Measurements from ENCODE around the gene SLC36A4. TPM values are rescaled to one million over a fixed set of nuclear protein-coding genes. Genes with fewer than 3 reads are reported as not detected.

SLC36A4 gene
- total RNA-seq, 2 experiments from 2014 or later, result 15.9 to 16.4 TPM

DNA sequence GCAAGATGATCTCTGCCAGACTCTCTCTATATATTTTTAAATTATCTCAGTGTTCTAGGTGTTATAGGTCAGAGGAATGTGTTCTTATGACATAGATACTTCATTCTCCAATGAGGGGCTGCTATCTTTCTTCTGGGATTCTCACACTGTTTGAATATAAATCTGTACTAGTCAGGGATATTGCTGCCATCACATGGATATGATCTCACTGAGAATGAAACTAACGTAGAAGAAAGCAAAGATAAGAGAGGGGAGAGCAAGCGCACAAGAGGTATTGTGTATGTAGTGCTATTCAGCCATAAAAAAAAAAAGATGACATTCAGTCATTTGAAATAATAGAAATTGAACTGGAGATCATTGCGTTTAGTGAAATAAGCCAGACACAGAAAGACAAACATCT is 42.2 kb upstream of the SLC36A4 start:
- Histone ChIP-seq H3K4me3 (ENCODE audit: low read length) (no peak overlapping the region), H3K27ac (ENCODE audit: low read depth in 1 of 2, low read length in 2 of 2) (no peak overlapping the region), H3K4me1 (ENCODE audit: insufficient read depth, low read length) (no peaks in the 10 kb centered on the region), H3K9me3 (ENCODE audit: control insufficient read depth in 1 of 2, insufficient read depth in 1 of 2, low read length in 2 of 2) (no peaks in the 10 kb centered on the region), H3K27me3 (ENCODE audit: control insufficient read depth in 1 of 2, insufficient read depth in 2 of 2, low read length in 2 of 2) (peaks cover 0 to 20% of the 10 kb centered on the region in 2 experiments), H3K36me3 (ENCODE audit: insufficient read depth, low read length) (no peaks in the 10 kb centered on the region)
- peaks cover 49% of the 10 kb centered on the region for H3K27me3 Mint-ChIP-seq
- TF ChIP-seq, protein P1, sequence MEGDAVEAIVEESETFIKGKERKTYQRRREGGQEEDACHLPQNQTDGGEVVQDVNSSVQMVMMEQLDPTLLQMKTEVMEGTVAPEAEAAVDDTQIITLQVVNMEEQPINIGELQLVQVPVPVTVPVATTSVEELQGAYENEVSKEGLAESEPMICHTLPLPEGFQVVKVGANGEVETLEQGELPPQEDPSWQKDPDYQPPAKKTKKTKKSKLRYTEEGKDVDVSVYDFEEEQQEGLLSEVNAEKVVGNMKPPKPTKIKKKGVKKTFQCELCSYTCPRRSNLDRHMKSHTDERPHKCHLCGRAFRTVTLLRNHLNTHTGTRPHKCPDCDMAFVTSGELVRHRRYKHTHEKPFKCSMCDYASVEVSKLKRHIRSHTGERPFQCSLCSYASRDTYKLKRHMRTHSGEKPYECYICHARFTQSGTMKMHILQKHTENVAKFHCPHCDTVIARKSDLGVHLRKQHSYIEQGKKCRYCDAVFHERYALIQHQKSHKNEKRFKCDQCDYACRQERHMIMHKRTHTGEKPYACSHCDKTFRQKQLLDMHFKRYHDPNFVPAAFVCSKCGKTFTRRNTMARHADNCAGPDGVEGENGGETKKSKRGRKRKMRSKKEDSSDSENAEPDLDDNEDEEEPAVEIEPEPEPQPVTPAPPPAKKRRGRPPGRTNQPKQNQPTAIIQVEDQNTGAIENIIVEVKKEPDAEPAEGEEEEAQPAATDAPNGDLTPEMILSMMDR (IDR thresholded peaks at IDR 0.05), result no peak
- ATAC-seq (ENCODE audit: poor library complexity) (no peak), DNase-seq (no peak)
- intact Hi-C loops (cut with DNase I, micrococcal nuclease), result loop anchor here in 1 of 2 experiments (2.0 kb wide), 1 partner anchor 303 kb away; the partner anchor contains the start of gene SMCO4
- no peaks in the 10 kb centered on the region for H3K9me3 Mint-ChIP-seq
- no peak overlapping the region for H3K4me3 Mint-ChIP-seq
- ChIA-PET CTCF (no interaction called here), POLR2A (no interaction called here)
- H3K4me1 Mint-ChIP-seq (ENCODE audit: low read depth), result no peaks in the 10 kb centered on the region
- H3K27ac Mint-ChIP-seq, result no peak overlapping the region
- no peaks in the 10 kb centered on the region for H3K36me3 Mint-ChIP-seq (ENCODE audit: low read depth)

DNA sequence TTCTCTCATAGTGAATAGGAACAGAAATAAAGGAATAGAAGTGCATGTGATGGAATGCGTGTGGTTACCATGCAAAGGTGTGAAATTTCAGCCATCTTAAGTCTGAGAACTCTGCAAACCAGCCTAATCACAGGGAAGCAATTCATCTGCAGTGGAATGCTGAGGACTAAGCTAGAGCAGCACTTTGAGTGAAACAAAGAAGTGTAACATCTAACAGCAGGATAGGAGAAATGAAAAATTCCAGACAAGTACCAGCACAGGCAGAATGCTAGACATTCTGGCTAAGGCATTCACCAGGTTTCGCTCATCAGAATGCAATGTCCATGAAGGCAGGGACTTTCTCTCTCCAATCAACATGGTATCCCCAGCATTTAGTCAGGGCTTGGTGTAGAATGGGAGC is 41.2 kb upstream of the SLC36A4 start:
- TF ChIP-seq, protein P1 (IDR thresholded peaks at IDR 0.05), result no peak
- intact Hi-C loops (cut with DNase I, micrococcal nuclease), result loop anchor here in 1 of 2 experiments (2.0 kb wide), 1 partner anchor 304 kb away; the partner anchor contains the start of gene SMCO4
- Mint-ChIP-seq H3K27ac (no peak overlapping the region), H3K36me3 (ENCODE audit: low read depth) (no peaks in the 10 kb centered on the region), H3K9me3 (no peaks in the 10 kb centered on the region), H3K27me3 (peaks cover 48% of the 10 kb centered on the region), H3K4me1 (ENCODE audit: low read depth) (no peaks in the 10 kb centered on the region), H3K4me3 (no peak overlapping the region)
- no peak overlapping the region for H3K4me3 ChIP-seq (ENCODE audit: low read length)
- DNase-seq (no peak), ATAC-seq (ENCODE audit: poor library complexity) (no peak)
- ChIA-PET POLR2A (no interaction called here), CTCF (no interaction called here)
- H3K27ac ChIP-seq (ENCODE audit: low read depth in 1 of 2, low read length in 2 of 2), result no peak overlapping the region
- H3K9me3 ChIP-seq (ENCODE audit: control insufficient read depth in 1 of 2, insufficient read depth in 1 of 2, low read length in 2 of 2), result no peaks in the 10 kb centered on the region
- H3K36me3 ChIP-seq (ENCODE audit: insufficient read depth, low read length), result no peaks in the 10 kb centered on the region
- no peaks in the 10 kb centered on the region for H3K4me1 ChIP-seq (ENCODE audit: insufficient read depth, low read length)
- H3K27me3 ChIP-seq (ENCODE audit: control insufficient read depth in 1 of 2, insufficient read depth in 2 of 2, low read length in 2 of 2), result peaks cover 0 to 20% of the 10 kb centered on the region in 2 experiments

DNA sequence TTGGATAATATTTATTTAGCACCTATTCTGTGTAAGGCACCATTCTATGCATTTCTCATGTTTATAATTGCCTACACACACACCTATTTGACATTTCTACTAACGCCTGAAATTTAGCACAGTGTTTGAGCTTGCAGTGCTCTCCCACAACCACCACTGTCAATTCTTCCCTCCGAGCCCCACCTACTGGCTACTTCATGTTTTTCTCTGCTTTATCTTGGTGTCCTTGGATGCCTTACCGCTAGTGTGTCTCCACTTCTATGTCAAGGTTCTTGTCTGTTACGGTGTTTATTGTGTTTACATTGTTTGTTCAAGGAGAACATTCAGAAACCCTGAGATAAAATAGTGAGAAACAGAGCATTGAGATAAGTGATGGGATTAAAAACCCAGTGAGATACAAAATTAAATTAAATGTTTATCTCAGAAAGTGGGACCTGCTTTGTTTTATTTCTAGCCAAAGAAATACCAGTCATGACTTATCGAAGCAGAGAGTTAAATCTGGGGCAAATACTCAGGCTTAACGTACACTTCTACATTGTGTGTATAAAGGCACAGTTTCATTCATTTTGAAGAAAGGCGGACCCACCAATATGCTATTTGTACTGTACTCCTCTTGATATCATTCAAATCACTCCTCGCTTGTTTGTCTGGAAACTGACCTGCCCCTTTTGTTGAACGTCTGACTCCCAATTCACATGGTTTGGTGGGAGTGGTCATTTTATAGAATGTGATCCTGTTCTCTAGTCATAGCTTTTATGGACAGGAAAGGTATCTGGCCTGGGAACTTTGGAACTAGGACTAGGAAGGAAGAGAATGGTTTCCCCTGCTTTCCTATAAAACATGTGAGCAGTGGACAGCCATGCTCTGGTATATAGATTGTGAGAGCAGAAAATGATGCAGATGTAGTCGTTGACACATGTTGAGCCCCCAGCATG is 39.2 kb upstream of the SLC36A4 start:
- no peak overlapping the region for H3K4me3 ChIP-seq (ENCODE audit: low read length)
- H3K27me3 ChIP-seq (ENCODE audit: control insufficient read depth in 1 of 2, insufficient read depth in 2 of 2, low read length in 2 of 2), result peaks cover 0 to 16% of the 10 kb centered on the region in 2 experiments
- no peaks in the 10 kb centered on the region for H3K4me1 ChIP-seq (ENCODE audit: insufficient read depth, low read length)
- CTCF ChIA-PET, result no interaction called here
- TF ChIP-seq, protein P1 (IDR thresholded peaks at IDR 0.05), result no peak
- Mint-ChIP-seq H3K9me3 (no peaks in the 10 kb centered on the region), H3K4me3 (no peak overlapping the region), H3K27ac (no peak overlapping the region), H3K27me3 (peaks cover 50% of the 10 kb centered on the region), H3K36me3 (ENCODE audit: low read depth) (no peaks in the 10 kb centered on the region), H3K4me1 (ENCODE audit: low read depth) (no peaks in the 10 kb centered on the region)
- no peaks in the 10 kb centered on the region for H3K9me3 ChIP-seq (ENCODE audit: control insufficient read depth in 1 of 2, insufficient read depth in 1 of 2, low read length in 2 of 2)
- POLR2A ChIA-PET, result no interaction called here
- ATAC-seq (ENCODE audit: poor library complexity) (no peak), DNase-seq (peak in 3 of 14 experiments; percentile 15 to 30 (median 27))
- intact Hi-C loops (cut with DNase I, micrococcal nuclease), result no loop called here
- H3K36me3 ChIP-seq (ENCODE audit: insufficient read depth, low read length), result no peaks in the 10 kb centered on the region
- no peak overlapping the region for H3K27ac ChIP-seq (ENCODE audit: low read depth in 1 of 2, low read length in 2 of 2)
